A673 (cell line): ENCODE results near the gene RPS6KA2. TPM values are rescaled to one million over a fixed set of nuclear protein-coding genes. Genes with fewer than 3 reads are reported as not detected.

Source experiments
- BruUV-seq: library from RNA; stranded (reverse); fragments of 400-500 nt; replicated peaks from 2 replicates; lab custom pipeline; 2021; lab: Mats Ljungman, UMichigan
- CTCF ChIA-PET: fragments of 300-600 bp; sonication (Branson Sonifier 250); formaldehyde crosslinking; loops from one replicate; lab custom pipeline; 2022; ENCODE audit warnings: antibody characterized with exemption; lab: Charles Lee
- POLR2A ChIA-PET: fragments of 300-600 bp; sonication (Branson Sonifier 250); formaldehyde crosslinking; loops from one replicate; lab custom pipeline; 2022; ENCODE audit warnings: antibody characterized with exemption; ENCODE audit not compliant: low non-redundant PET; lab: Charles Lee
- DNase-seq: peaks from one replicate; pipeline ENCODE4 v3.0.0-alpha.2; 2015; ENCODE audit warnings: low spot score
- H3K27ac ChIP-seq: fragments of 200-600 bp; sonication (generic); 2 replicates; pipeline ENCODE4 v1.5.1; 2016; ENCODE audit warnings: mixed run types, low read depth, mild to moderate bottlenecking, mixed read lengths, antibody characterized with exemption, low read length; ENCODE audit not compliant: poor library complexity, severe bottlenecking
- H3K27me3 ChIP-seq: fragments of 200-600 bp; sonication (generic); replicated peaks from 2 replicates; pipeline ENCODE4 v1.6.1; 2017; ENCODE audit warnings: mixed run types, low read depth, mild to moderate bottlenecking, mixed read lengths, antibody characterized with exemption, low read length; ENCODE audit not compliant: insufficient read depth, poor library complexity
- H3K36me3 ChIP-seq: fragments of 200-600 bp; sonication (generic); 2 replicates; pipeline ENCODE4 v1.6.1; 2016; ENCODE audit warnings: mixed run types, mild to moderate bottlenecking, mixed read lengths, antibody characterized with exemption, low read length; ENCODE audit not compliant: insufficient read depth, poor library complexity, severe bottlenecking
- H3K4me1 ChIP-seq: fragments of 200-600 bp; sonication (generic); 2 replicates; pipeline ENCODE4 v1.6.1; 2017; ENCODE audit warnings: mixed run types, mild to moderate bottlenecking, mixed read lengths, antibody characterized with exemption, low read length; ENCODE audit not compliant: insufficient read depth, poor library complexity, severe bottlenecking
- H3K4me3 ChIP-seq: fragments of 200-600 bp; sonication (generic); 2 replicates; pipeline ENCODE4 v1.5.1; 2016; ENCODE audit warnings: low read depth, mixed run types, mild to moderate bottlenecking, mixed read lengths, low read length; ENCODE audit not compliant: poor library complexity, severe bottlenecking
- H3K9me3 ChIP-seq: fragments of 200-600 bp; sonication (generic); 2 replicates; pipeline ENCODE4 v1.6.1; 2016; ENCODE audit warnings: mixed run types, low read depth, mild to moderate bottlenecking, mixed read lengths, antibody characterized with exemption, low read length; ENCODE audit not compliant: poor library complexity, severe bottlenecking
- CTCF ChIP-seq: fragments of 300-800, 200-600 bp; sonication (generic); conservative IDR thresholded peaks from 2 replicates; pipeline ENCODE4 v1.5.1; 2017; ENCODE audit warnings: low read depth, mild to moderate bottlenecking, antibody characterized with exemption, low read length, moderate library complexity, mixed read lengths
- EZH2 ChIP-seq: fragments of 200-600 bp; sonication (generic); IDR thresholded peaks from 2 replicates; pipeline ENCODE4 v1.6.1; 2017; ENCODE audit warnings: borderline replicate concordance, low read depth, mild to moderate bottlenecking, mixed read lengths, antibody characterized with exemption, low read length; ENCODE audit not compliant: poor library complexity, severe bottlenecking
- intact Hi-C: fragments of 100-400 bp; cut with micrococcal nuclease; formaldehyde crosslinking; loops from one replicate; pipeline ENCODE4 v1.10.0; 2022; ENCODE audit not compliant: unreplicated experiment
- total RNA-seq: library from RNA; stranded (reverse); gene quantifications from 2 replicates; pipeline ENCODE4 v1.2.3, GENCODE V29; 2021

The RPS6KA2 gene
- total RNA-seq, 1 experiment from 2014 or later, result 30.1 TPM

GRCh38 chr6:166613027-166613426 is 14.0 kb downstream of the RPS6KA2 start:
- no TSS peak for BruUV-seq
- no peak for DNase-seq
- POLR2A ChIA-PET, result no interaction called here

GRCh38 chr6:166612471-166612881 is 14.6 kb downstream of the RPS6KA2 start:
- no peak for DNase-seq
- H3K36me3 ChIP-seq, result no peaks in the 10 kb centered on the region
- TF ChIP-seq EZH2 (no peak), CTCF (no peak)
- intact Hi-C loops, result no loop called here
- no peak overlapping the region for H3K4me3 ChIP-seq
- CTCF ChIA-PET, result no interaction called here
- POLR2A ChIA-PET, result no interaction called here
- no TSS peak for BruUV-seq
- H3K27me3 ChIP-seq, result no peaks in the 10 kb centered on the region
- H3K27ac ChIP-seq, result no peak overlapping the region
- H3K9me3 ChIP-seq, result no peaks in the 10 kb centered on the region
- H3K4me1 ChIP-seq, result no peaks in the 10 kb centered on the region

More at GRCh38 chr6:166613027-166613426, 14.0 kb downstream of the RPS6KA2 start:
- Histone ChIP-seq H3K27ac (no peak overlapping the region), H3K9me3 (no peaks in the 10 kb centered on the region), H3K36me3 (no peaks in the 10 kb centered on the region), H3K27me3 (no peaks in the 10 kb centered on the region), H3K4me1 (no peaks in the 10 kb centered on the region), H3K4me3 (no peak overlapping the region)
- TF ChIP-seq EZH2 (no peak), CTCF (no peak)
- CTCF ChIA-PET, result no interaction called here
- intact Hi-C loops, result no loop called here

GRCh38 chr6:166611631-166612030 is 15.4 kb downstream of the RPS6KA2 start:
- no peak overlapping the region for H3K27ac ChIP-seq
- intact Hi-C loops, result no loop called here
- H3K36me3 ChIP-seq, result no peaks in the 10 kb centered on the region
- no peak overlapping the region for H3K4me3 ChIP-seq
- no peaks in the 10 kb centered on the region for H3K4me1 ChIP-seq
- DNase-seq, result no peak
- TF ChIP-seq CTCF (no peak), EZH2 (no peak)
- ChIA-PET CTCF (no interaction called here), POLR2A (no interaction called here)
- H3K27me3 ChIP-seq, result no peaks in the 10 kb centered on the region
- no TSS peak for BruUV-seq
- no peaks in the 10 kb centered on the region for H3K9me3 ChIP-seq
